HPDE6-E6E7 (cell line): ENCODE results near the gene NELL2.

ENCODE experiments used
- DNase-seq: peaks from one replicate; pipeline ENCODE4 v3.0.0; 2011; ENCODE audit warnings: missing footprints; ENCODE audit errors: extremely low spot score

Gene NELL2

DNA sequence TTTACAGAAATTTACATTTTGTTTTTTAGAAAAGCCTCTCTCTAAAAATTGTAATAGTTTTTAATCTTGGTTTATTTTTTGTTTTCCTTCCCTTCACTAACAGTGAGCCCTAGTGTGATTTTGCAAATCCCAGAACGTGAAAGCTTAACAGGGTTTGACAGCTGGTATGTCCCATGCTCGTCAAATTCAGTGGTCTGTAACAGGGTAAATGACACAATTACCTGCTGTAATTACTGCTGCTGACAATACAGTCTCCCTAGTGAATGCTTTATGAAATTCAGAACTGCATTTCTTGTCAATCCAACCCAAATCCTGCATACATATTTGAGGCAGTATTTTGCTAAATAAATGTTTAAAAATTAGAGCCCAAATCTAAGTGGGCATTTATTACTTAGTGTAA is 249.2 kb downstream of the NELL2 start:
- no peak for DNase-seq

GRCh38 chr12:44618946-44619345 is 257.2 kb downstream of the NELL2 start:
- no peak for DNase-seq

DNA sequence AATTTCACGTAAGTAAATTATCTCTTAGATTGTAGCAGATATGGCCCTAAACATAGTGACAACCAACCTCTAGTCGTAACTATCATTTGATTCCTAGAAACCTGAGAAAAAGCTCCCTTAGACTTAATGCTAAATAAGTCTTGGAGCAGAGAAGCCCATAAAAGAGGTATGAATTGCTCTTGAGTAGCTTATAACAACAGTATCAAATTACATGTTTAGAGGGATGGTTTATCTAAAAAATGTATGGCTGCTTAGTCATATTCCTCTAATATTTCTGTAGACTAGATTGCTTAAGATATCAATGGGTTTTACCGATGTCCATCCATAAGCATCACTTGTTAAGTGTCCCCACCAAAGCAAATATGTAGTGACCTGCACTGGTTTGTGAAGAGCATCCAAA is 259.7 kb downstream of the NELL2 start:
- DNase-seq: no peak

DNA sequence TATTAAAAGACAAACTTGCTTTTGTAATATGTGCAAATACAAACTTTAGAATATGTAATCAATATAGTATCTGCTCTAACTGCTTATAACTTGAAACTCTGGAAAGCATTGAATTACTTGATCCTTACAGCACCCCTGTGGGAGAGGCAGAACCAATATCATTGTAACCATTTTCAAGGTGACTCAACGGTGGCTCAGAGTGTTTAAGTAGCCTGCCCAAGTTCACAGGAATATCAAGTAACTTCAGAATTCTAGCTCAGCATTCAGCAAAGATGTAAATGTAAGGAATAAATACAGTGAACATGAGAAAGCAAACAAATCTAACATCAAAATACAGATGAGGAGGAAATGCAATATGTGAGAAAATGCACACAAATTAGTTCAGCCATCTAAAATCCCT is 264.6 kb downstream of the NELL2 start:
- no peak for DNase-seq

- DNase-seq: no peak
Observed at GRCh38 chr12:44603701-44604100, 272.4 kb downstream of the NELL2 start.

DNA sequence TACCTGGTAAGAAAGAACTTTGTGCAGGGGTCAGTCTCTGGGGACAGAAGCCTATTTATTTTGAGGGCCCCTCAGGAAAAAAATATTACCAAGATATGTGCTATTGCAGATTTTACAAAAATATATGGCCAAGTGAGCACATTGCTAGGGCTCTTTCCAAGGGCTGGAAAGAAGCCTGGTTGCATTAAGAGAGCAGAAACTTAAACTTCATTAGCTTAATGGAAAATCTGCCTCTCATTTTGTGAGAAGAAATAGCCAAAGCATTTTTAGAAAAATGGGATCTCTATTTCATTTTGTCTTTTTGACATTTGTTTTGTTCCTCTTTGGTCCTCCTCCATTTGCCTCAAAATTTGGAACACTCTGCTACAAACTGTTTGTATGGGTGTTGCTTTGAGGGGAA is 283.5 kb downstream of the NELL2 start:
- DNase-seq: no peak

DNA sequence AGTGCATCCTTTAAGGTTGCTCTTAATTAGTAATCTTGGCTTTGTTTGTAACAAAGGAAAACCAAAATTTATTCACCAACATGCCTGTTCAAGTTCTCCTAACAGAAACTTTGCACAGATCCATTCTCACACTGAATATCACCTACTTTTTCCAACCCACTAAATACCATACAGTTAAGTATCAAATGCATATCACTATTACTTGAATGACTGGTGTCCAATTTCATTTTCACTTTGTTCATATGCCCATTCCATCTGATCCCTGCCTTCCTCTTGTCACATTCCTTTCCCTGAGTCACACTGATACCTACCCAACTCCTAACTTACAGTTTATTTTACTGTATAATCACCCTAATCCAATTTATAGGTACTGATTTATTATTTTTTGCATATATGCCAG is 286.4 kb downstream of the NELL2 start:
- DNase-seq: peak; percentile 5

- DNase-seq: no peak
Observed at GRCh38 chr12:44588651-44589050, 287.5 kb downstream of the NELL2 start.

GRCh38 chr12:44584625-44585024 is 291.5 kb downstream of the NELL2 start:
- DNase-seq: no peak

- no peak for DNase-seq
Observed at GRCh38 chr12:44582521-44582920, 293.6 kb downstream of the NELL2 start.

DNA sequence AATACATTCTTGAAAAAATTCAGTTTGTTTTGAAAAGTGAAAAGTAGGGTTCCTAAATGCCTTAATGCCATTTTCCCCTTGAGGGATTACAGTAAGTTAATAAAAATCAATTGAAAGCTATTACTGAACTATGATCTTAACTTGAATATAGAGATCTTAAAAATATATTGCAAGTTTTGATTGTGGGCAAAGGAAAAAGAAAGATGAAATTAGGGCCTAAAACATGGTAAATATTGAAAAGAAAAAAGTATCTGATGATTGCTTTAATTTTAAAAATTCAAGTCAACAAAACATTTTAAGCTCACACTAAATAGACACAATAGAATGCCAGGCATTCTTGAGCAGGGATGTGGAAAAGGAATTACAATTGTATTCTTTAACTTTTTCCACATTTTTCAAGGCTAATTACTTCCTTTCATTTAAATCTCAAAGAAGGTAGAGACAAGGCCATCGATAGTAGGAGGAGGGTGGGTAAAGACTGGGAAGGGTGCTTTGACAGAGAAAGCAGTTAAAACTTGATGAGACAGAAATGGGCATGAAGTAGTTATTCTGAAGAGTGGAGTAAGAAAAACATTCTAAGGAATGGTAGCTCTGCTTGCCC is 294.4 kb downstream of the NELL2 start:
- no peak for DNase-seq

DNA sequence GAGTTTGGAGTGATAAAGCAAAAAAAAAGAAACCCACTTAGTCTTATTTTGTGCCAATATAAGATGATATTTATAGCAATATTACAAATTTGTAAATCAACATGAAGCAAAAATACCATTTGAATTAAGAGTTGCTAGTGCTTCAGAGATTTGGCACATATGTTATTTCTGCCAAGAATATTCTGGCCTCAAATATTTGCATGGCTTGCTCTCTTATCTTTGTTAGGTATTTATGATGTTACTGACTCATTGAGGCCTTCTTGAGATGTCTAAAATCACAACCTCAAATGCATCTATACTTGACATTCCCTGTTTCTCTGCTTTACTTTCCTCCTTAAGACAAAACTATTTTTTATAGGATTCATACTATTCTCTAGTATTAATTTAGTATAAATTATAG is 301.5 kb downstream of the NELL2 start:
- no peak for DNase-seq

- DNase-seq: no peak
Observed at GRCh38 chr12:44573723-44574122, 302.4 kb downstream of the NELL2 start.

GRCh38 chr12:44571006-44571550 is 305.0 kb downstream of the NELL2 start:
- DNase-seq: no peak

GRCh38 chr12:44570036-44570583 is 306.0 kb downstream of the NELL2 start:
- DNase-seq: no peak

DNA sequence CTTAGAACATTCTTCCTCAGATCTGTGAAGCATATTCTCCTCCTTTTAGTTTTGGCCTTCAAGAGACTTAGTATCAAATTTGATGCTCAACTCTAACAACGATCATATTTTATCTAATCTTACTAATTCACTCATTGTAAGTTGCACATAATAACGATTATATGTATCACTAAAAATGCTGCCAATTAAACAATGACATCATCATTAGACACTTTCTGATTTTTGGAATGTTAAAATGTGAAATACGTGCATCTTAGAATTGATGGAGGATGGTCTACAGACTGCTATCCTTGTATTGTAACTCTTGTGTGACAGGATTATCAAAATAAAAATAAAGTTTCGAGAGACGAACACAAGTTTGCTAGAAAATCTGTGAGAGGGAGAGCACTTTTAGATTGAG is 311.0 kb downstream of the NELL2 start:
- DNase-seq: no peak

GRCh38 chr12:44563486-44563885 is 312.6 kb downstream of the NELL2 start:
- DNase-seq: no peak

DNA sequence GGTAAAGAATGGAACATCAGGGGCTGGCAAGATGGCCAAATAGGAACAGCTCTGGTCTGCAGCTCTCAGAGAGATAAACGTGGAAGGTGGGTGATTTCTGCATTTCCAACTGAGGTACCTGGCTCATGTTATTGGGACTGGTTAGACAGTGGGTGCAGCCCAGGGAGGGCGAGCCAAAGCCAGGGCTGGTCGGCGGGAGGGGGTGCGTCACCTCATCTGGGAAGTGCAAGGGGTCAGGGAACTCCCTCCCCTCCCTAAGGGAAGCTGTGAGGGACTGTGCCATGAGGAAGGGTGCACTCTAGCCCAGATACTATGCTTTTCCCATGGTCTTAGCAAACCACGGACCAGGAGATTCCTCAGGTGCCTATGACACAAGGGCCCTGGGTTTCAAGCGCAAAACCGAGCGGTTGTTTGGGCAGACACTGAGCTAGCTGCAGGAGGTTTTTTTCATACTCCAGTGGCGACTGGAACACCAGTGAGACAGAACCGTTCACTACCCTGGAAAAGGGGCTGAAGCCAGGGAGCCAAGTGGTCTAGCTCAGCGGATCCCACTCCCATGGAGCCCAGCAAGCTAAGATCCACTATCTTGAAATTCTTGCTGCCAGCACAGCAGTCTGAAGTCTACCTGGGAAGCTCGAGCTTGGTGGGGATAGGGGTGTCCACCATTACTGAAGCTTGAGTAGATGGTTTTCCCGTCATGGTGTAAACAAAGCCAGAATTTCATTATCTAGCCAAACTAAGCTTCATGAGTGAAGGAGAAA is 317.6 kb downstream of the NELL2 start:
- DNase-seq: no peak

GRCh38 chr12:44555454-44555853 is 320.7 kb downstream of the NELL2 start:
- no peak for DNase-seq

DNA sequence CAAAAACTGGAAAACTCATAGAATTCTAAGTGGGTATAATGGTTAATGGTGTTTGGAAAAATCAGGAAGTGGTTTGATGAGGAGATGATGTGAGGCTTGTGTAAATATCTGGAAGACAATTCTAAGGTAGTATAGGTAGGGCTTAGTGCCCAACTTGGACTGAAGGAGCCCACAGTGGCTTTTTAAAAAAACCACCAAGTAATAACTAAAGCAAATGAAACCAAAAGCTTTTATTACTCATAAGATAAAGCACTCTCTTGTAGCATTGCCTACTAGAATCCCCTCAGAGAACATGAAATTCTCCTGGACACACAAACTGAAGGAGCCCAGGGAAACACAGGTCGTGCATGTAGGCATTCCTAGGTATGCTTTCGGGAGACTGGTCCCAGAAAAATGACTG is 324.5 kb downstream of the NELL2 start:
- DNase-seq: no peak

- no peak for DNase-seq
Observed at GRCh38 chr12:44550377-44550776, 325.7 kb downstream of the NELL2 start.

- no peak for DNase-seq
Observed at GRCh38 chr12:44546060-44546459, 330.1 kb downstream of the NELL2 start.

DNA sequence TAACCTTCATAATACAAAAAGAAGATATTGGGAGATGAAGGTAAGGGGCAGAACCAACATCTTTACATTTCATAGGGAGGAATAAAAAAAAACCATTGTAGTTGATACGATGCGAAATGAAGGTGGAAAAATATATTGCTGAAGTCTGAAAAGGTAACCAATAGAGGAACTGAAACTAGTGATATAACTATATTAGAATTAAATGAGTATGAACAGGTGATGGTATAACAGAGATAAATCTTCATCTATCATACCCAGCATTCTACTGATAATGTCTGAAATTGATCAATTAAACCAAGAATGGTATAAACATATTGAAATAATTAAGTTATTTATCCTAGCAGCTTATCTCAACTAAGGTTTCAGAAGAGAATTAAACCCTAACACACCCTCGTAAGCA is 332.1 kb downstream of the NELL2 start:
- DNase-seq: no peak
